GM18909 (cell line): ENCODE data around the gene WNK2.

ENCODE experiments used
- ATAC-seq: cut with Tn5 transposase; IDR thresholded peaks from one replicate; pipeline ENCODE4 v1.9.1; 2021; ENCODE audit warnings: mild to moderate bottlenecking; ENCODE audit not compliant: unreplicated experiment, poor library complexity

WNK2 gene

GRCh38 chr9:93301291-93301811 lies 117.4 kb downstream of the WNK2 start:
- ATAC-seq, result no peak

- ATAC-seq, result no peak
Observed at GRCh38 chr9:93301911-93302541, 118.1 kb downstream of the WNK2 start.

- no peak for ATAC-seq
Observed at GRCh38 chr9:93302586-93303257, 118.8 kb downstream of the WNK2 start.

- no peak for ATAC-seq
Observed at GRCh38 chr9:93303258-93303771, 119.4 kb downstream of the WNK2 start.

- ATAC-seq, result no peak
Observed at GRCh38 chr9:93303806-93304573, 120.1 kb downstream of the WNK2 start.

GRCh38 chr9:93304574-93305496 lies 120.9 kb downstream of the WNK2 start:
- no peak for ATAC-seq

GRCh38 chr9:93305497-93306020 lies 121.6 kb downstream of the WNK2 start:
- ATAC-seq, result no peak

GRCh38 chr9:93306081-93306480 lies 122.1 kb downstream of the WNK2 start:
- no peak for ATAC-seq

- ATAC-seq, result no peak
Observed at GRCh38 chr9:93306579-93307091, 122.7 kb downstream of the WNK2 start.

- no peak for ATAC-seq
Observed at GRCh38 chr9:93307468-93308157, 123.7 kb downstream of the WNK2 start.

GRCh38 chr9:93308158-93308602 lies 124.2 kb downstream of the WNK2 start:
- no peak for ATAC-seq

GRCh38 chr9:93308676-93309075 lies 124.7 kb downstream of the WNK2 start:
- ATAC-seq, result no peak

- no peak for ATAC-seq
Observed at GRCh38 chr9:93309889-93310425, 126.0 kb downstream of the WNK2 start.

GRCh38 chr9:93315118-93315517 lies 131.2 kb downstream of the WNK2 start:
- ATAC-seq, result no peak

- no peak for ATAC-seq
Observed at GRCh38 chr9:93315960-93316359, 132.0 kb downstream of the WNK2 start.

GRCh38 chr9:93316726-93317494 lies 133.0 kb downstream of the WNK2 start:
- ATAC-seq, result no peak

GRCh38 chr9:93317495-93318094 lies 133.7 kb downstream of the WNK2 start:
- no peak for ATAC-seq
